Uterus (tissue), 4 donors: ENCODE results near the gene ZNF576. TPM values are rescaled to one million over a fixed set of nuclear protein-coding genes. Genes with fewer than 3 reads are reported as not detected.
"Not testable (repeated sequence)": the region's sequence is repeated elsewhere in the genome, so short reads cannot be mapped to it uniquely, and the experiment has no call there.

Experiments used
- DNase-seq, 2 donors: peaks; one replicate each; pipeline ENCODE4 v3.0.0-alpha.2; 2019 to 2020
- H3K27ac ChIP-seq, 2 donors: fragments of 200-600 bp; sonication (generic); 1 replicate in 1 of 2; 2 replicates in 1 of 2; pipeline ENCODE4 v1.5.1; 2016 to 2018
- H3K27me3 ChIP-seq, 2 donors: fragments of 200-600 bp; sonication (generic); one replicate each; pipeline ENCODE4 v1.5.1; 2018 to 2019; ENCODE audit warnings: control low read depth in 1 of 2
- H3K36me3 ChIP-seq, 2 donors: fragments of 200-600 bp; sonication (generic); one replicate each; pipeline ENCODE4 v1.5.1; 2019; ENCODE audit warnings: control low read depth in 1 of 2
- H3K4me1 ChIP-seq, 2 donors: fragments of 200-600 bp; sonication (generic); one replicate each; pipeline ENCODE4 v1.5.1; 2018 to 2019; ENCODE audit warnings: control low read depth in 1 of 2
- H3K4me3 ChIP-seq, 2 donors: fragments of 200-600 bp; sonication (generic); 1 replicate in 1 of 2; 2 replicates in 1 of 2; pipeline ENCODE4 v1.5.1; 2018 to 2019; ENCODE audit warnings: mild to moderate bottlenecking in 1 of 2
- H3K9me3 ChIP-seq, 2 donors: fragments of 200-600 bp; sonication (generic); one replicate each; pipeline ENCODE4 v1.5.1; 2019; ENCODE audit warnings: control low read depth in 1 of 2
- POLR2A ChIP-seq, 2 donors: fragments of 450-650 bp; IDR thresholded peaks; one replicate each; pipeline ENCODE4 v1.6.1; 2016; ENCODE audit warnings: antibody characterized with exemption in 2 of 2, mild to moderate bottlenecking in 1 of 2, moderate library complexity in 1 of 2
- intact Hi-C: fragments of 100-400 bp; cut with DNase I; formaldehyde crosslinking; loops from one replicate; pipeline ENCODE4 v1.15.1; 2023; ENCODE audit warnings: low total_unique reads
- total RNA-seq, 4 donors: library from RNA; depleted of rRNA in 3 of 4; stranded (reverse); fragments of >200 nt in 3 of 4; gene quantifications; one replicate each; pipeline versions ENCODE4 v1.1.0 to v1.2.4, GENCODE V29; 2014 to 2023
- TF ChIP-seq, protein P1 (sequence below), 4 experiments: fragments of 200-600 bp in 2 of 4; fragments of 450-650 bp in 2 of 4; sonication (generic) in 2 of 4; IDR thresholded peaks; one replicate each; pipeline ENCODE4 v1.5.1; 2016 to 2019; ENCODE audit warnings: antibody characterized with exemption in 4 of 4, mild to moderate bottlenecking in 2 of 4, moderate library complexity in 1 of 4
- donor health status: DM: yes; HTN: yes; CAD: no.

Gene ZNF576
- total RNA-seq, 4 donors from 2014 or later = 2.4 to 19.0 (median 12.6) TPM

DNA sequence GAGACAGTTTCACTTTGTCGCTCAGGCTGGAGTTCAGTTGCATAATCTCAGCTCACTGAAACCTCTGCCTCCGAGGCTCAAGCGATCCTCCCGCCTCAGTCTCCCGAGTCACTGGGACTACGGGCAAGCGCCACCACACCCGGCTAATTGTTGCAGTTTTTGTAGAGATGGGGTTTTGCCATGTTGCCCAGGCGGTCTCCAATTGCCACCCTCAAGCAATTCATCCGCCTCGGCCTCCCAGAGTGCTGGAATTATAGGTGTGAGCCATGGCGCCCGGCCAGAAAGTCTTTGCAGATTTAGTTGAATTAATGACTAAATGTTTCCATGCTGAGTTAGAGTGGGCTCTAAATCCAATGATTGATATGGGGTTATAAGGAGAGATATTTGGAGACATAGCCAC is 47.8 kb downstream of the ZNF576 start:
- TF ChIP-seq, protein P1, sequence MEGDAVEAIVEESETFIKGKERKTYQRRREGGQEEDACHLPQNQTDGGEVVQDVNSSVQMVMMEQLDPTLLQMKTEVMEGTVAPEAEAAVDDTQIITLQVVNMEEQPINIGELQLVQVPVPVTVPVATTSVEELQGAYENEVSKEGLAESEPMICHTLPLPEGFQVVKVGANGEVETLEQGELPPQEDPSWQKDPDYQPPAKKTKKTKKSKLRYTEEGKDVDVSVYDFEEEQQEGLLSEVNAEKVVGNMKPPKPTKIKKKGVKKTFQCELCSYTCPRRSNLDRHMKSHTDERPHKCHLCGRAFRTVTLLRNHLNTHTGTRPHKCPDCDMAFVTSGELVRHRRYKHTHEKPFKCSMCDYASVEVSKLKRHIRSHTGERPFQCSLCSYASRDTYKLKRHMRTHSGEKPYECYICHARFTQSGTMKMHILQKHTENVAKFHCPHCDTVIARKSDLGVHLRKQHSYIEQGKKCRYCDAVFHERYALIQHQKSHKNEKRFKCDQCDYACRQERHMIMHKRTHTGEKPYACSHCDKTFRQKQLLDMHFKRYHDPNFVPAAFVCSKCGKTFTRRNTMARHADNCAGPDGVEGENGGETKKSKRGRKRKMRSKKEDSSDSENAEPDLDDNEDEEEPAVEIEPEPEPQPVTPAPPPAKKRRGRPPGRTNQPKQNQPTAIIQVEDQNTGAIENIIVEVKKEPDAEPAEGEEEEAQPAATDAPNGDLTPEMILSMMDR (IDR thresholded peaks at IDR 0.05) = no peak
- TF ChIP-seq POLR2A (IDR thresholded peaks at IDR 0.05) = no peak
- intact Hi-C loops = no loop called here
- H3K4me3 ChIP-seq = no peak overlapping the region
- no peaks in the 10 kb centered on the region for H3K36me3 ChIP-seq
- H3K27me3 ChIP-seq = no peaks in the 10 kb centered on the region
- no peak overlapping the region for H3K27ac ChIP-seq
- H3K9me3 ChIP-seq = no peaks in the 10 kb centered on the region
- H3K4me1 ChIP-seq = peaks cover 0 to 11% of the 10 kb centered on the region in 2 donors
- DNase-seq = no peak

DNA sequence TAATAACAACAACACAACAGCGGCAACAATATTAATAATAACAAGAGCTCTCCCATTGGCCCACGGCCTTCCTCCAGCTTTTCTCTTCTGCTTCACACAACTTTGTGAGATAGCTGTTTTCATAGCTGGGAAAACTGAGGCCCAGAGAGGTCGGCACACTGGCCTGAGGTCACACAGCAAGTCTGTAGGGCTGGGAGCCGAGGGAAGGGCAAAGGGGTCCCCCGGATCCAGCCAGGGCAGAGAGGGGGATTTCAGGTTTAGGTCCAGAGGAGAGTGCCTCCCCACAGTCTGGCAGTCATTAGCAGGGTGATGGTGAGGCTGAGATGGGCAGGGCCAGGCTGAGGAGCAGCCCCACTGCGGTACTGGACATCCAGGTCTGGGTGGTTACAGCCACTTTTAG is 52.2 kb downstream of the ZNF576 start:
- DNase-seq = no peak
- intact Hi-C loops = no loop called here
- Histone ChIP-seq H3K36me3 (no peaks in the 10 kb centered on the region), H3K4me1 (no peaks in the 10 kb centered on the region), H3K9me3 (no peaks in the 10 kb centered on the region), H3K27ac (no peak overlapping the region), H3K27me3 (no peaks in the 10 kb centered on the region), H3K4me3 (no peak overlapping the region)
- no peak for TF ChIP-seq POLR2A (IDR thresholded peaks at IDR 0.05)
- TF ChIP-seq, protein P1 (IDR thresholded peaks at IDR 0.05) = no peak

DNA sequence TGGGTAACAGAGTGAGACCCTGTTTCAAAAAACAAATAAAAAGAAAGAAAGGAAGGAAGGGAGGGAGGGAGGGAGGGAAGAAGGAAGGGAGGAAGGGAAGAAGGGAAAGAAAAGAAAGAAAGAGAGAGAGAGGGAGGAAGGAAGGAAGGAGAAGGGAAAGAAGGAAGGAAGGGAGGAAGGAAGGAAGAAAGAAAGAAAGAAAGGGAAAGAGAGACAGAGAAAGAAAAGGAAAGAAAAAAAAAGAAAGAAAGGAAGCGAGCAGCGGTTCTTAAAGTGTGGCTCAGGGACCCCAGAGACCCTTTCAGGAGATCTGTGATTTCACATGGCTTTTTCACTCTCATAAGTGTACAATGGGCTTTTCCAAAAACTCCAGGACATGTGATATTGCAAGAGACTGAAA is 53.1 kb downstream of the ZNF576 start:
- Histone ChIP-seq H3K36me3 (no peaks in the 10 kb centered on the region), H3K27ac (no peak overlapping the region), H3K4me3 (no peak overlapping the region), H3K9me3 (no peaks in the 10 kb centered on the region), H3K4me1 (no peaks in the 10 kb centered on the region), H3K27me3 (no peaks in the 10 kb centered on the region)
- DNase-seq = no peak
- TF ChIP-seq POLR2A (IDR thresholded peaks at IDR 0.05) = no peak
- TF ChIP-seq, protein P1 (IDR thresholded peaks at IDR 0.05) = no peak
- intact Hi-C loops = no loop called here

DNA sequence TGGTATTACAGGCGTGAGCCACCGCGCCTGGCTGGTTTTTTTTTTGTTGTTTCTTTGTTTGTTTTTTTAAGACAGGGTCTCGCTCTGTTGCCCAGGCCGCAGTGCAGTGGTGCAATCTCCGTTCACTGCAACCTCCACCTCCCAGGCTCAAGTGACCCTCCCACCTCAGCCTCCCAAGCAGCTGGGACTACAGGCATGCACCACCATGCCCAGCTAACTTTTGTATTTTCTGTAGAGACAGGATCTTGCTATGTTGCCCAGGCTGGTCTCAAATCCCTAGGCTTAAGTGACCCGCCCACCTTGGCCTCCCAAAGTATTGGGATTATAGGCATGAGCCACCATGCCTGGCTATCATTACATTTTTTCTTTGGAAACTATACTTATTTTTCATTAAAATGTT is 53.9 kb downstream of the ZNF576 start:
- H3K36me3 ChIP-seq, H3K9me3 ChIP-seq, H3K4me1 ChIP-seq, H3K27me3 ChIP-seq, intact Hi-C loops, H3K4me3 ChIP-seq, H3K27ac ChIP-seq, DNase-seq: not testable (repeated sequence)

Other genes with a start within 250 kb of the ZNF576 start
- 1 to 10 TPM in 2 of 4 donors, under 1 TPM in 1, not detected in 1; 0.24 to 1.3 (median 1.1) TPM for gene CD177, start 242.9 kb upstream of the ZNF576 start, total RNA-seq
- not detected for gene TEX101, start 181.7 kb upstream of the ZNF576 start, total RNA-seq
- 1 to 10 TPM in 1 of 4 donors, under 1 TPM in 1, not detected in 2; 0.28 to 2.4 TPM for gene LYPD3, start 131.0 kb upstream of the ZNF576 start, total RNA-seq
- 10 to 100 TPM in 2 of 4 donors, under 1 TPM in 2; 0.51 to 27.1 (median 6.1) TPM for gene PHLDB3, start 91.8 kb upstream of the ZNF576 start, total RNA-seq
- 10 to 100 TPM in 2 of 4 donors, 1 to 10 TPM in 1, under 1 TPM in 1; 0.77 to 29.0 (median 12.5) TPM for gene ETHE1, start 69.4 kb upstream of the ZNF576 start, total RNA-seq
- gene ZNF575, start 63.4 kb upstream of the ZNF576 start, total RNA-seq = 1 to 10 TPM in 1 of 4 donors, under 1 TPM in 1, not detected in 2; 0.21 to 2.8 TPM
- 10 to 100 TPM; 22.7 to 53.2 (median 30.7) TPM for gene XRCC1, start 21.1 kb upstream of the ZNF576 start, total RNA-seq
- 10 to 100 TPM in 3 of 4 donors, 1 to 10 TPM in 1; 4.6 to 46.5 (median 10.3) TPM for gene PINLYP, start 20.8 kb upstream of the ZNF576 start, total RNA-seq
- 10 to 100 TPM in 2 of 4 donors, 1 to 10 TPM in 2; 4.1 to 31.0 (median 17.2) TPM for gene IRGQ, start 461 bp upstream of the ZNF576 start, total RNA-seq
- under 1 TPM in 1 of 4 donors, not detected in 3; 0.58 TPM for gene SRRM5, start 15.5 kb downstream of the ZNF576 start, total RNA-seq
- 10 to 100 TPM in 3 of 4 donors, 1 to 10 TPM in 1; 1.5 to 83.3 (median 44.5) TPM for gene ZNF428, start 23.0 kb downstream of the ZNF576 start, total RNA-seq
- 10 to 100 TPM in 2 of 4 donors, 1 to 10 TPM in 2; 2.1 to 18.6 (median 10.5) TPM for gene CADM4, start 43.3 kb downstream of the ZNF576 start, total RNA-seq
- 10 to 100 TPM; 15.6 to 69.9 (median 26.7) TPM for gene PLAUR, start 73.6 kb downstream of the ZNF576 start, total RNA-seq
- gene IRGC, start 119.5 kb downstream of the ZNF576 start, total RNA-seq = not detected
- gene SMG9, start 158.4 kb downstream of the ZNF576 start, total RNA-seq = 10 to 100 TPM; 14.9 to 44.9 (median 27.2) TPM
- 1 to 10 TPM in 3 of 4 donors, under 1 TPM in 1; 0.77 to 9.2 (median 5.6) TPM for gene KCNN4, start 184.4 kb downstream of the ZNF576 start, total RNA-seq
- 1 to 10 TPM in 2 of 4 donors, under 1 TPM in 2; 0.51 to 1.9 (median 0.88) TPM for gene LYPD5, start 205.9 kb downstream of the ZNF576 start, total RNA-seq
- gene ZNF283, start 230.7 kb downstream of the ZNF576 start, total RNA-seq = 10 to 100 TPM in 3 of 4 donors, 1 to 10 TPM in 1; 1.8 to 52.6 (median 14.1) TPM